Uterus (tissue), 2 donors: ENCODE data around the gene ZNF782.

Source experiments
- CTCF ChIP-seq, 4 experiments: fragments of 200-600 bp in 2 of 4; fragments of 450-650 bp in 2 of 4; sonication (generic) in 2 of 4; IDR thresholded peaks; one replicate each; pipeline ENCODE4 v1.5.1; 2016 to 2019; ENCODE audit warnings: antibody characterized with exemption in 4 of 4, mild to moderate bottlenecking in 2 of 4, moderate library complexity in 1 of 4
- POLR2A ChIP-seq, 2 donors: fragments of 450-650 bp; IDR thresholded peaks; one replicate each; pipeline ENCODE4 v1.6.1; 2016; ENCODE audit warnings: antibody characterized with exemption in 2 of 2, mild to moderate bottlenecking in 1 of 2, moderate library complexity in 1 of 2

- TF ChIP-seq CTCF (IDR thresholded peaks at IDR 0.05), result no peak
- no peak for TF ChIP-seq POLR2A (IDR thresholded peaks at IDR 0.05)
Measured at GRCh38 chr9:96868709-96869108, 14.4 kb upstream of the ZNF782 start.
